Measurements from ENCODE around the gene TRAK1.

TRAK1 gene

GRCh38 chr3:42165211-42165610 lies 74.1 kb downstream of the TRAK1 start:
- in situ Hi-C loops (cut with MboI; ENCODE audit: low sequenced_read_pairs, unreplicated experiment), result no loop called here
- no peak for DNase-seq (ENCODE audit: low spot score)
- TF ChIP-seq CTCF (IDR thresholded peaks at IDR 0.05; ENCODE audit: borderline replicate concordance, control extremely low read depth, extremely low read depth, insufficient read depth, missing control alignments), result no peak

GRCh38 chr3:42166214-42166613 lies 75.1 kb downstream of the TRAK1 start:
- no peak for DNase-seq (ENCODE audit: low spot score)
- TF ChIP-seq CTCF (IDR thresholded peaks at IDR 0.05; ENCODE audit: borderline replicate concordance, control extremely low read depth, extremely low read depth, insufficient read depth, missing control alignments), result no peak
- in situ Hi-C loops (cut with MboI; ENCODE audit: low sequenced_read_pairs, unreplicated experiment), result no loop called here

DNA sequence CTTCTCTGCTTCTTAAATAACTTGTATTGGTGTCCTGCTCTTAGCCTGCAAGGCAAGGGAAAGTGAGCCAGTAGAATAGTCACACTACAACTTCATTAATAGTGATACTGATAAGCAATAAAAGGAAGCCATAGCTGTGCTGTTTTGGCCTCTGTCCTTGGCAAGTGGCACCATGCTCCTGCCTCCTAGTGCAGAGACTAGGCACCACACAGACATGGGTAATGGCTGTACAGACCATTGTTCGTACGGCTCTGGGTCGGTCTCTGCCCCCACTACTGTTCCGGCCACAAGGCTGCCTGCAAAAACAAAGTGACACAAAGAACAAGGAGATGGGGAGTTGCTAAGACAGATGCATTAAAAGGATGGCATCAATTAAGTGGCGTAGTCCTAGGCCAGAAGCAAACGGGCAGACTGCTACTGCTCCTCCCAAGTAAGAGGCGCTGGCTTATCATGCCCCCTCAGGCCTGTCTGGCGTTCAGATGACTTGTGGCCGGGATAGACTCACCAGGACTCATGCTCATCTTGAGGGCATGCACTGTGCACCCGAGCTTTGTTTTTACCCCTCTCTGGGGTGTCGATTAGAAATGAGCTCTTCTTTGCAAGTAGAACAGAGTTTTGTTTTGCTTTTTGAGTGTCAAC lies 75.6 kb downstream of the TRAK1 start:
- DNase-seq (ENCODE audit: low spot score), result no peak
- TF ChIP-seq CTCF (IDR thresholded peaks at IDR 0.05; ENCODE audit: borderline replicate concordance, control extremely low read depth, extremely low read depth, insufficient read depth, missing control alignments), result no peak
- in situ Hi-C loops (cut with MboI; ENCODE audit: low sequenced_read_pairs, unreplicated experiment), result no loop called here

DNA sequence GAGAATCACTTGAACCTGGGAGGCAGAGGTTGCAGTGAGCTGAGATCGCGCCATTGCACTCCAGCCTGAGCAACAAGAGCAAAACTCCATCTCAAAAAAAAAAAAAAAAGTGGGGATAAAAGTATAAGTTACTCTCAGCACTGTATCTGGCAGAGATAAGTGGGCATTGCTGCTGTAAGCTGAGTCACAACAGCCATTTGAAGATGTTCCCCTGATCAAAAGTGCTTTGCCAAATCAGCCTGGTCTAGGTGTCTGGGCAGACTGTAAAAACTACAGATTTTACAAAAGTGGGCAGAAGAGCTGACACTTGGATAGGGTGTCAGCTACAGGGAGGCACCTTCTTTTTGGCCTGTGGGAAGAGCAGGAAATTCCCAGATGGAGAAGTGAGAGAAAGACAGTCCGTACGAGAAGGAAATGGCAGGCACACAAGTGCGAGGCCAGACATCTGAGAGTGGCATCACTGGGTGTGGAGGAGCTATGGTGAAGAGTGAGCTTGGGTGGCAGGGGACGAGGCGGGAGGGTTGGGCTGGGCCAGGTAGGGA lies 78.5 kb downstream of the TRAK1 start:
- in situ Hi-C loops (cut with MboI; ENCODE audit: low sequenced_read_pairs, unreplicated experiment), result no loop called here

DNA sequence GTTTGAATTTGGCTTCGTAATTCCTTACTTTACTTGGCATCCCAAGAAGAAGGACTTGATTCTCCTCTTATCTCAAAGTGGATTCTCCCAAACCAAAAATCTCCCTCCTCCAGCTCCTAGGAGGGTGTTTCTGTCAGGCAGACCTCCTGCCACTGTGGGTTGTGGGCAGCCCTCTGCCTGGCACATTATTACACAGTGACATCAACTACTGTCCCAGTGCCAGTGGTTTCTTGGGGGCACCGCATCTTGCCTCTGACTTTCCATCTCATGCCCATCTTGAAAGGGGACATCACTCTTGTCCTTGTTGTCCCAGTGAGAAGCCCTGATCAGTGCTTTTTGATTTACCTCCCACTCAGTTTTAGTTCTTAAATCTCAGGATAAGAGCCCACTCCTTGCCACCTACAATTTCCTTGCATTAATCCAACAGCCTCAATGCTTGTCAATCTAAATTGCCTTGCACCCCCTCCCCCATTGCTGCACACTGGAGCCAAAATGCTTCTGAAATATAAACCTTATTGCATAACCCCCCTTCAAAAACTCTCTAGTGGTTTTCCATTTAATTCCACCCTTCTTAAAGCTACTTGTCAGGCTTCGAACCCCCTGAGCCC lies 81.0 kb downstream of the TRAK1 start:
- TF ChIP-seq CTCF (IDR thresholded peaks at IDR 0.05; ENCODE audit: borderline replicate concordance, control extremely low read depth, extremely low read depth, insufficient read depth, missing control alignments), result no peak
- no peak for DNase-seq (ENCODE audit: low spot score)
- in situ Hi-C loops (cut with MboI; ENCODE audit: low sequenced_read_pairs, unreplicated experiment), result no loop called here

More for the DNA sequence above, 78.5 kb downstream of the TRAK1 start:
- TF ChIP-seq CTCF (IDR thresholded peaks at IDR 0.05; ENCODE audit: borderline replicate concordance, control extremely low read depth, extremely low read depth, insufficient read depth, missing control alignments), result no peak
- no peak for DNase-seq (ENCODE audit: low spot score)

GRCh38 chr3:42173307-42173706 lies 82.2 kb downstream of the TRAK1 start:
- TF ChIP-seq CTCF (IDR thresholded peaks at IDR 0.05; ENCODE audit: borderline replicate concordance, control extremely low read depth, extremely low read depth, insufficient read depth, missing control alignments), result no peak
- DNase-seq (ENCODE audit: low spot score), result no peak
- in situ Hi-C loops (cut with MboI; ENCODE audit: low sequenced_read_pairs, unreplicated experiment), result no loop called here

Measured in GM13976 (cell line).